ENCODE data around the gene GATAD2A. TPM values are rescaled to one million over a fixed set of nuclear protein-coding genes. Genes with fewer than 3 reads are reported as not detected.
"Not testable (repeated sequence)": the region's sequence is repeated elsewhere in the genome, so short reads cannot be mapped to it uniquely, and the experiment has no call there.

The GATAD2A gene
- total and polyA plus RNA-seq, 2 of the 8 experiments (the other 6 are each of a cell fraction or from before 2014, with no cell fraction given), result 38.4 to 205 TPM

DNA sequence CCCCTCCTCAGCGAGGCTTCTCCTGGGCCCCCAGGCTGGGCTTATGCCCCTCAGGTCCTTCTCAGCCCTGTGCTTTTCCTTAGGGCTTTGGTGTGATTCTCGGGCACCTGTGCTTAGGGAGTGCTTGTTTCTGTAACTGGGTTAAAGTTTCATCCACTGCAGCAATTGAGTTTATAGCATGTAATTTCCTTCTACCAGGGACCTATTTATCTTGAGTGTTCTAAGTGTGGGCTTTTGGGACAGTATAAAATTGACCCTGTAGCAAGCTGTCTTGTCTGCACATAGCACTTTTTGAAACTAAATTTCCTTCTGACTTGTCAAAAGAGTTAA lies 47.6 kb downstream of the GATAD2A start (continued):
- TF ChIP-seq MAFK (IDR thresholded peaks at IDR 0.05; ENCODE audit: low read depth, low read length) (no peak), SP1 (IDR thresholded peaks at IDR 0.05; ENCODE audit: low read depth, low read length) (no peak), TAF1 (IDR thresholded peaks at IDR 0.05; ENCODE audit: low read depth, low read length) (no peak)

DNA sequence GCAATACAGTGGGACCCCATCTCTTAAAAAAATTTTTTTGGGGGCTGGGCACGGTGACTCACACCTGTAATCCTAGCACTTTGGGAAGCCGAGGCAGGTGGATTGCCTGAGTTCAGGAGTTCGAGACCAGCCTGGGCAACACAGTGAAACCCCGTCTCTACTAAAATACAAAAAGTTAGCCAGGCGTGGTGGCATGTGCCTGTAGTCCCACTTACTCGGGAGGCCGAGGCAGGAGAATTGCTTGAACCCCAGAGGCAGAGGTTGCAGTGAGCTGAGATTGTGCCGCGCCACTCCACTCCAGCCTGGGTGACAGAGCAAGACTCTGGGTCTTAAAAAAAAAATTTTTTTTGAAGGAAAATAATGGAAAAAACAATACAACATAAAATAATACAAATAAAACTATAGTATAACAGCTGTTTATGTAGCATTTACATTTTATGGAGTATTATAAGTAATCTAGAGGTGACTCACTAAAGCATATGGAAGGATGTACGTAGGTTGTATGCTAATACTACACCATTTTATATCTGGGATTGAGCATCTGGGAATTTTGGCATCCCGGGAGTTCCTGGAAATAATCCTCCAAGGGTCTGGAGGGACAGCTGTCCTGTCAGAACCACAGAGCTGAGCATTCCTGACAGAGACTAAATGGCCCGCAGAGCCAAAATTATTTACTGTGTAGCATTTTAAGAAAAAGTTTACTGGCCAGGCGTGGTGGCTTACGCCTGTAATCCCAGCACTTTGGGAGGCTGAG lies 49.9 kb downstream of the GATAD2A start:
- H3K4me2 ChIP-seq (ENCODE audit: insufficient read depth in 1 of 2, low read depth in 2 of 2, low read length in 2 of 2); H2BK120ac ChIP-seq (replicated peaks; ENCODE audit: low read depth, low read length); FAIRE-seq; H2AK5ac ChIP-seq (ENCODE audit: low read depth, low read length); H2AFZ ChIP-seq (ENCODE audit: low read length); H3K14ac ChIP-seq (ENCODE audit: insufficient read length); H3K36me3 ChIP-seq (ENCODE audit: control insufficient read depth in 2 of 4, insufficient read depth in 4 of 4, low read length in 3 of 4); H2BK5ac ChIP-seq (ENCODE audit: low read depth, low read length); H4K8ac ChIP-seq (ENCODE audit: extremely low read depth, insufficient read depth, low read length); H3K18ac ChIP-seq (ENCODE audit: extremely low read depth, low read length); H3K27me3 ChIP-seq (replicated peaks in 1 of 4; ENCODE audit: control insufficient read depth in 3 of 4, extremely low read depth in 1 of 4, insufficient read depth in 3 of 4, low read length in 3 of 4); DNase-seq (ENCODE audit: low read depth in 1 of 2, low spot score in 2 of 2); H4K91ac ChIP-seq (replicated peaks; ENCODE audit: insufficient read length, low read length); H4K5ac ChIP-seq (ENCODE audit: insufficient read length, low read depth, low read length); H2BK12ac ChIP-seq (ENCODE audit: low read depth, low read length); H3K9me3 ChIP-seq (ENCODE audit: insufficient read depth in 2 of 2, low read depth in 1 of 2, low read length in 1 of 2); H3K23me2 ChIP-seq (ENCODE audit: low read depth, low read length); H3K9ac ChIP-seq (replicated peaks in 1 of 4; ENCODE audit: extremely low read depth in 1 of 4, low read depth in 3 of 4, low read length in 3 of 4); H3K4ac ChIP-seq (replicated peaks; ENCODE audit: insufficient read length, low read depth, low read length); H3K23ac ChIP-seq (ENCODE audit: insufficient read length); H3K4me3 ChIP-seq (ENCODE audit: extremely low read depth in 1 of 4, insufficient read depth in 2 of 4, low read depth in 3 of 4, low read length in 4 of 4); POLR2A ChIA-PET (ENCODE audit: partially characterized antibody); H3K56ac ChIP-seq (replicated peaks; ENCODE audit: insufficient read length, low read depth, low read length); H2BK15ac ChIP-seq (ENCODE audit: low read length); H3K27ac ChIP-seq (ENCODE audit: low read depth, low read length); H2BK20ac ChIP-seq (ENCODE audit: low read length): not testable (repeated sequence)
- peaks cover 29 to 46% of the 10 kb centered on the region in 2 experiments for H4K20me1 ChIP-seq (replicated peaks in 1 of 2; ENCODE audit: control insufficient read depth in 1 of 2, insufficient read depth in 2 of 2, low read length in 2 of 2)
- peaks cover 27% of the 10 kb centered on the region for H3K79me1 ChIP-seq (ENCODE audit: low read depth, low read length)
- peaks cover 31 to 97% of the 10 kb centered on the region in 2 experiments for H3K79me2 ChIP-seq (ENCODE audit: control insufficient read depth in 1 of 2, insufficient read depth in 2 of 2, low read length in 2 of 2)
- 93% methylated on average over 14 of the region's 14 CpGs; no CpG with 5 or more reads in 1 of the 2 experiments for WGBS, 2 experiments (ENCODE audit: extremely low coverage in 1 of 2, insufficient coverage in 1 of 2, insufficient read length in 1 of 2, insufficient replicate concordance in 2 of 2, low coverage in 1 of 2, low lambda C conversion rate in 2 of 2, missing lambda C conversion rate in 1 of 2)
- CTCF ChIA-PET (ENCODE audit: partially characterized antibody), result interaction anchor here (1.8 to 2.0 kb wide), 2 partner anchors 13 to 20 kb away, joined by 4 read pairs; no protein-coding TSS in a partner anchor
- peaks cover 8 to 16% (median 11%) of the 10 kb centered on the region in 4 experiments for H3K4me1 ChIP-seq (replicated peaks in 1 of 4; ENCODE audit: control insufficient read depth in 3 of 4, insufficient read depth in 4 of 4, low read length in 3 of 4)

Data from H1 (cell line).